Occipital lobe (tissue), 2 donors: ENCODE results near the gene MTCH2. TPM values are rescaled to one million over a fixed set of nuclear protein-coding genes. Genes with fewer than 3 reads are reported as not detected.

Experiments used
- DNase-seq: peaks from one replicate; lab custom pipeline; 2025; lab: John Stamatoyannopoulos, UW
- total RNA-seq: library from RNA; depleted of rRNA; stranded (reverse); fragments of >200 nt; gene quantifications from one replicate; pipeline ENCODE4 v1.2.3, GENCODE V29; 2014

The MTCH2 gene
- total RNA-seq, 1 donor from 2014 or later: 89.2 TPM

DNA sequence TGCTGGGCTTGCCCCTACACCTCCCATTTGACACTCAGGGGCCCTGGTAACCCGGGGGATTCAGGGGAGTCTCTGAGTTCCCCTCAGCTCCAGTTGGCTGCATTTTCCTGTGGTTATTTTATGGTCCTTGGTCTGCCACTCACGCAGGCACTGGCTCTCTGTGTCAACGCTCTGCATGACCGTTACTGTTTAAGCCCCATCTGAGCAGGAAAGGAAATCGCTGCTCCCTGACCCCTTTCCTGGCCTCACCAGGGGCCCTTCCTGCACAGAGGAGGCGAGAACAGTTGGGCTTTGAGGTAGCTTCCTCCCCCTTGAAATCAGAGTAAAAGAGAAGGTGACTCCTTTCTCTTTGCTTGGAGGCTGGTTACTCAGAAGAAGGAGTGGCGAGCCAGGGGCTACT, 50.6 kb downstream of the MTCH2 start:
- DNase-seq: no peak

DNA sequence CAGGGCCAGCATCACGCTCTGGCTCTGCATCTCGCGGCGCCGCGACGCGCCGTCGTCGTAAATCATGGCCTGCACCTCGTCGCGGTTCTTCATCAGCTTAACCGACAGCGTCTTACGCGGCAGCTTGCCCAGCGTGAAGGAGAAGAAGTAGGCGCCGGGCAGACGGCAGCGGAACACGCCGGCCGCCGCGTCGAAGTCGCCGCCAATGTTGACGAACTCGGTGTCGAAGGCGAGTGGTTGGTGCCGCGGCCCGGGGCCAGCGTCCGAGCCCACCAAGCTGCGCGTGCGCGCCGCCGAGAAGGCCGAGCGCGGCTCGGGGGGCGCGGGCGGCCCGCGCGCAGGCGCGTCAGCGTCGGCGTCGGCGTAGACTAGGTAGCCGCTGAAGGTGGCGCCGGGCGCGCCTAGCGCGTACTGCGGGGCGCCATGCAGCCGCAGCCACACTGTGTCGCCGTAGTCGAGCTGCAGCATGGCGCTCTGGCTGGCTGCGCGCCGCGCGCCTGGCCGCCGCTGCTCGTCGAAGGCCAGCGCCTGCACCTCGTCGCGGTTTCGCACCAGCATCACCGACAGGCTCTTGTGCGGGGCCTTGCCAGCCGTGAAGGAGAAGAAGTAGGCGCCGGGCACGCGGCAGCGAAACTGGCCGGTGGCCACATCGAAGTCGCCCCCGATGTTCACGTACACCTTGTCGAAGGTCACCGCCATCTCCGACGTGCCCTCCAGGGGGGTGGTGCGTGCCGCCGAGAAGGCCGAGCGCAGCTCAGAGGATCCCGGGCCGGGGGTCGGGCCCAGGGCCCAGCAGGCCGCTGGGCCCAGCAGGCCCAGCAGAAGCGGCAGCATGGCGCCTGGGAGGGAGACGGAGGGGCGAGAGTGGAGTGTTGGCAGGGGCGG, 52.1 kb downstream of the MTCH2 start:
- DNase-seq: no peak

DNA sequence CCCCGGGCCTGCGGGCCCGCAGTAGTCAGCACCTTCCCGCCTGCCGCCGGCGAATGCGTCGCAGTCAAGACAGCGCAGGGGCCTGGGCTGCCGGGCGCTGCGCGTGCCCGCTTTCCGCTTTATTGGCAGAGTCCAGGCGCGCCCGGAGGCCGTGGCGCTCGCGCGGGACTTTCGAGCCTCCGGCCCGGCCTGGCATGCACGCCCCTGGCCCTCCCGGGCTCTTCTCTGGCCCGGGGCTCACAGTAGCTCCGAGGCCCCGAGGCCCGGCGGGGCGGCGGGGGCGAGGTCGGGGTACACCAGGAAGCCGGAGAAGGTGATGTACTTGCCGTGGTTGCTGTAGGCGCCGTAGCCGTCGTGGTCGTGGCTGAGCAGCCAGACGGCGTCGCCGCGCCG, 52.8 kb downstream of the MTCH2 start:
- no peak for DNase-seq

DNA sequence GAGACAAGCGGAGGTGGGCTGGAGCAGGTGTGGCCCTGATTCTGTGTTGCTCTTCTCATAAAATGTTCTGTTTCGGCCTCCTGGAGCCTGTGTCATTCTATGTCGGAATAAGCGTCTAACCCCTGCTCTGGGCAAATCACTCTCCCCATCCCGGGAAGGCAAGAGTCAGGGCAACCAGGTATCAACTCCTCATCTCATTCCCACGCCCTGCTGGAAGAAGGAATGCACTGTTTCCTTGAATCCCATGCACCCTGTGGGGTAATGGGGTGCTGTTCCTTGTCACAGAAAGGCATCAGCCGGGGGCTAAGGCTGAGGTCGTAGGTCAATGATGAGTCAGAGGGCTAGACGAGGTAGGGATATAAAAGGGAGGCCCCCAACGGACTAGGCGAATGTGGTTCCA, 53.2 kb downstream of the MTCH2 start:
- DNase-seq: no peak

DNA sequence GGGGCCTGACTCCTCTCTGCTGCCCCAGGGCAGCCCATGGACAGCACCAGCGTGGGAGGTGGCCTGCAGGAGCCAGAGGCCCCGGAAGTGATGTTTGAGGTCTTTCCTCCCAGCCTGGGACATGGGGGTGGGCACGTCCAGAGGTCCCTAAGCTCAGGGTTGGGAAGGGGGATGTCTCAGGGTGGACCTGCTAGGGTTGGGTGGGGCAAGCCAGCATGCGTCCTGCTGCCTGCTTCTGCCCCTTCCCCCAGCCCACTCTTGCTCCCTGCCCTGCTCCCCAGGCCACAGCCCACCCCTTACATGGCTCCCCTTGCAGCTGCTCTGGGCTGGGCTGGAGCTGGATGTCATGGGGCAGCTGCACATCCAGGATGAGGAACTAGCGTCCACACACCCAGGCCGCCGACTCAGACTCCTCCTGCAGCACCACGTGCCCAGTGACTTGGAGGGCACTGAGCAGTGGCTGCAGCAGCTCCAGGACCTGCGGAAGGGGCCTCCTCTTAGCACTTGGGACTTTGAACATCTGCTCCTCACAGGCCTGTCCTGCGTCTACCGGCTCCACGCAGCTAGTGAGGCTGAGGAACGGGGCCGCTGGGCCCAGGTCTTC, 54.5 kb downstream of the MTCH2 start:
- no peak for DNase-seq

DNA sequence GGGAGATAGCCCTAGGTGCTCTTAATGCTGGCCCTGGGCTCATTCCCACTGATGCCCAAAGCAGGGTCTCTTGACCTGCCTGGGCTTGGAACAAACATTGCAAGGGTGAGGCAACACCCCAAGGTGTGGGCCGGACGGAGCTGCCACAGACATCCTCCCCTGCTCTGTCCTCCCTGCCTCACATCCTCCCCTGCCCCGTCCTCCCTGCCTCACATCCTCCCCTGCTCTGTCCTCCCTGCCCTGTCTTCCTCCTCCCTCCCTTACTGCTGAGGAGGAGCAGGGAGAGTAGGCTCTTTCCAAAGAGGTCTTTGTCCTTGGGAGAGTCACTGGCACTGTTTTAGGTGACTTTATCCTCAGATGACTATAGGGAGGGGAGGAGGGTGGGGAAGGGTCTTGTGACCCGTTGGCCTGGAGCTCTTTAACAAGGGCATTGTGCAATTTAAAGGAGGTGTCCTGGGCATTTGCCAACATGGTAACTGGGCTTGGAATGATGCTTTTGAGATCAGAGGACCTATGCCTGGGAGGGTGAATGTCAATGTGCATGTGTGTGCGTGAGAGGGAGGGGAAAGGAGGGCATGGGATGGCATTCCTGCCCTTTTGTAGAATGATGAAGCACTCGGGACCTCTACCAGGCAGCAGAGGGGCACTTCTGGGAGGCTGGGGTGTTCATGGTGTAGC, 55.2 kb downstream of the MTCH2 start:
- DNase-seq: no peak

DNA sequence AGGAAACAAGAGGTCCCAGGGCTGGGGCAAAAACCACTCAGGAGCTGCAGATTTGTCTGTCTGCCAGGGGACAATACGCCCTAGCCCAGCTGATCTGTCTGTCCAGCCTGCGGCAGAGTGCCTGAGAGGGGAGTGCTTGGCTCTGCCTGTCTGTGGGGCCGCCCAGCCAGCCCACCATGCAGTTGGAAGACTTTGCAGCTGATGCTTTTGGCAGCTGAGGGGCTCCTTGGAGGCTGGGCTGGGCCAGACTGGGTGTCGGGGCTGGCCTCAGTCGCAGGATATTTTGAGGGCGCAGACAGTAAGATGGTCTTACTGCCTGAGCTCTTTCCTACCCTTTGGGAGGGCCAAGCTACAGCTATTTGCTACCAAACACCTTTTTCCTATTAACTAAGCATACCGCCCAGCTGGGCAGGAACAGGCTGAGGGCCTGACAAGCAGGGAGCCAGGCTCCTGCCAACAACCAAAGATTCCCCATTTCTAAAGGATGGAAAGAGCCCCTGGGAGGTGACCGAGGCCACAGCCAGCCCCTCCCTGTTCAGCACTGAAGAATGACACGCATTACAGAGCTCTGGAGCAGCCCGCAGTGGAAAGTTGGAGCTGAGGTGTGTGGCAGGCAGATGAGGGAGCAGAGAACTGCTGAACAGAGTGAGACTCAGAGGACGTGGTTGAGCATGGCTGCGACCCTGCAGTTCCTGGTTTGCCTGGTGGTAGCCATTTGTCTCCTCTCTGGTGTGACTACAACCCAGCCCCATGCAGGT, 56.1 kb downstream of the MTCH2 start, which contains the start of gene FAM180B:
Gene FAM180B (plus strand): TSS at position 581 of the 758 bp plus-strand sequence. CDS start 91 bp downstream, at position 672.
- DNase-seq: no peak

DNA sequence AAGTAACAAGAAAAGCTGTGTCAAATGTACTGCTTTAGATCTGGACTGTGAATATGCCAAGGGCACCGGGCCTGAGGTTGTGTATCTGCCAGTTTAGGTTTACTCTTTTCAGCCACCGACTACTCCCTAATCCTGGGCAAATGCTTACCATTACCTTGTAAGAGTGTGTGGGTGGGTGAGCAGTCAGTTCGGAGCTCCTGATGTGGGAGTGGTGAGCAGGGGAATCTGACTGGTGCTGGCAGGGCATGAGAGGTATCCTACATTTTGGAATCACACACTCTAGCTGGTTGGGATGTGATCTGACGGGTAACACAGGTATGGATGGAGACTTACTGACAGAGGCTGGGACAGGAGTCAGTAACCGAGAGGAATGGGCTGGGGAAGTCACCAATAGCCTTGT, 58.5 kb downstream of the MTCH2 start:
- DNase-seq: no peak

DNA sequence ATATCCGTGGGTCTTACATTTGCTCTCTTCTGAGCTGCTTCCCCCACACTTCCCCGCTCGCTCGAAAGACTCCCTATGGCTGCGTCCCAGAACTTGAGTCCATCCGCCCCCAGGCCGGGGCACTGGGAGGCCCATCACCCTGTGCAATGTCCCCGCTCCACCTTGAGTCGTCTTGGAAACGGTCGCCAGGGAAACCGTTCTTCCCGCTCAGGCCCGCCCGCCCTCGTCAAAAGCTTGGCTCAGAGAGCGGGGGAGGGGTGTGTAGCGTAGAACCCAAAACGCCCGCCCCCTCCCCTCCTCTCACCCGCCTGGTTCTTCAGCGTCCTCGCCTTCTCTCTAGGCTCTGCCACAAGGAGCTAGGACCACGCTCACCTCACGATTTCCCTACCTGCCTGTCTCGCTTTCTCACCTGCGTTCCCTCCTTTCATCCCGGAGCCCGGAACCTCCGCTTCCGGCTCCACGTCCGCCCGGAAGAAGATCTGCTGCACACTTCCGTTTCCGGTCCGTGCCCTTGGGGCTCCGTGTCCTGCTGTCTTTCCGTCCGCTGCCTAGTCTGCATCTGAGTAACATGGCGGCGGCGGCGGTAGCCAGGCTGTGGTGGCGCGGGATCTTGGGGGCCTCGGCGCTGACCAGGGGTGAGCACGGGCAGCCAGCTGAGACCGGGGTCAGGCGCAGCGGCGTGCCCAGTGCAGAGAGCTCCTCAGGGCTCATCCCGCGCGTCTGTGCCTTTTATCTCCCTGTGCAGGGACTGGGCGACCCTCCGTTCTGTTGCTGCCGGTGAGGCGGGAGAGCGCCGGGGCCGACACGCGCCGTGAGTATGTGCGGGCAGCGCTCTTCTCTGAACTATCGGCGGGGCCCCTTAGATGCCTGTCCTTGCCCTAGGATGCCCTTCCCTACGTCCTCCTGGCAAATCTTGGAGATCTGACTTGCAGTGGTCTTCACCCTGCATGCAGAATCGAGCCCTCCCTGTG, 63.5 kb downstream of the MTCH2 start, which contains the start of the genes KBTBD4 and NDUFS3:
Gene KBTBD4 (minus strand): TSS at position 447 of the 971 bp plus-strand sequence. CDS start 19 bp downstream, at position 428.
Gene NDUFS3 (plus strand): TSS at position 551 of the 971 bp plus-strand sequence. CDS start 18 bp downstream, at position 569.
- peak; percentile 91 for DNase-seq

DNA sequence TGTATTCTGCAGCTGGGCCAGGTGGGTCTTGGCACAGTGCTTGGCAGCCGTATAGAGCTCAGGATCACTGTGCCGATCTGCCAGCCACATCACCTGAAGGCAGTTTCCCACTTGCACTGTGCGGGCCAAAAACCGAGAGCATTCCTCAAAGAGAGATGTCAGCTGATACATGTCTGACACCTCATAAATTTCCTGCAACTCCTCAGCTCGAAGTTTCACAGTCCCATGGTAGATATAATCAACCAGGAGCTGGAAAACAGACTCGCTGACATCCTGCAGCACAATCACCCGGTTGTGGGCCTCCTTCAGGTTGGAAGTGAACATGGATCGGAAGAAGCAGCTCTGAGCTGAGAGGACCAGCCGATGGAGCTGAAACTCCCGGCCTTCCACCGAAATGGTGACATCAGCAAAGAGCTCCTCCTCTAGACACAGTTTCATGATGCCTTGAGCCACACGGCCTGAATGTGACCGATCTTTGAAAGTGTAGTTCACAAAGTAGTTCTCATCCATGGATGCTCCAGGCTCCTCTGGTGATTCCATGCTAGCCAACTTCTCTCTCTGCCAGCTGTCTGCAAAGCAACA, 64.8 kb downstream of the MTCH2 start:
- no peak for DNase-seq

DNA sequence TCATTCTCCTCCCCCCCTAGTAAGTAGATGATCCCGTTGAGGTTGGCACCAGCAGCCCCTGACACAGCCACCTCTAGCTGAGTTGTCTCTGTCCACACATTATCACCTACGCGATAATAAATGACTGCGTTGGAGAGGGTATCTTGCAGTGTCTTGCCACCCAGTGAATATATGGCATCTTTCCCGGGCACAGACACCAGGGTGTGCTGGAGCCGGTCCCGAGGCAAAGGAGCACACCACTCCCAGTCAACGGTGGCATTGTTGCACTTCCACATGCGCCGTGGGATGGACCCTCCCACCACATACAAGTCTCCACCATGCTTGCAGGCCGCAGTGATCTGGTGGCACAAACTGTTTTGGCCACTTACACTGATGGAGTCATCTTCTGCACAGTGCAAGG, 69.0 kb downstream of the MTCH2 start:
- DNase-seq: peak; percentile 50

DNA sequence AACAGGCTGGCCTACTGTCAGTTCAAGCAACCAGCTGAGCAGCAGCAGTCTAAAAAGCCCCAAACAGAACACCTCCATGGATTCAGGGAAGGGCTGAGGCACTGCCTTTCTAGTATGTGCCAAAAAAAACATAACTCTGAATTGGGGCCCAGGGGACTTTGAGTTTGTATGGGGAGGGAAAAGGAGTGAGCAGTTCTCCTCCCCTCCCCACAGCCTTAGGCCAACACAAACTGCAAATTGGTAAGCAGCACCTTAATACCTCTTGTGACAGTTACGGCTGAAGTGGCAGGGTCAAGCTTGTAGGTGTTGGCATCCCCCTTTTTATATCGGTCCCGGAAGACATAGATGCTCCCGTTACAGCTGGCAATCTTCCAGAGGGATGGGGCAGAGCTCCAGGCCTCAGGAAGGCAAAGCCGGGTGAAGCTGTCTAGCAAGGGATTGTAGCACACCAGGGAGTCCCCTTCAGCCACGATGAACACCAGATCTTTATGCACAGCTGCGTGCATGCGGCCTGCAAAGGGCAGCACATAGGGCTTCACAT, 69.6 kb downstream of the MTCH2 start:
- DNase-seq: no peak

DNA sequence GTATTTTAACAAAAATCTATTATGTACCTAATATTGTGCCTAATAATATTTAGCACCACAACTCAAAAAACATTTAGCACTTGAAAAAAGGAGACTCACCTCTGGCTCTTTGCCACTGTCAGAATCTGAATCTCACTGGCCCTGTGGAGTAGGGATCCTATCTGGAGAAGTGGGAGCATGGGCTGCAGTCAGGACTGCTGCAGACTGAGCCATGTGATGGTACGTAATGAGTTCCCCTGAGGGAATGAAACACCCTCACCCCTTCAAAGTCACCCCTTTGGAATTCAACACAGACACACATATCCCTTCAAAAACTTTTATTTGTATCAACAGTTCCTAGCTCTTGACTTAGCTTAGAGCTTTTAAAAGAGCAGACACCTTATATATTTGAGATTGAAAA, 70.5 kb downstream of the MTCH2 start:
- DNase-seq: no peak

DNA sequence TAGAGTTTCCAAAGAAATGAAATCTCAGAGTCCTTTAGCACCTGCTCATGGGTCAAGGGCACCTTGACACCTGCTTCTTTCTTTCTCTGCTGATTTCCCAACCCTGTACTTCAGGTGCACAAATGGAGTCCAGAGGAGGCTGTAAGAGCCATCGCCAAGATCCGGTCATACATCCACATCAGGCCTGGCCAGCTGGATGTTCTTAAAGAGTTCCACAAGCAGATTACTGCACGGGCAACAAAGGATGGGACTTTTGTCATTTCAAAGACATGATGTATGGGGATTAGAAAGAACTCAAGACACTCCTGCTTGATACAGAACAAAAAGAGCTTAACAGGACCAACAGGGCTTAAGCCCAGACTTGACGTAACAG, 71.0 kb downstream of the MTCH2 start:
- no peak for DNase-seq

DNA sequence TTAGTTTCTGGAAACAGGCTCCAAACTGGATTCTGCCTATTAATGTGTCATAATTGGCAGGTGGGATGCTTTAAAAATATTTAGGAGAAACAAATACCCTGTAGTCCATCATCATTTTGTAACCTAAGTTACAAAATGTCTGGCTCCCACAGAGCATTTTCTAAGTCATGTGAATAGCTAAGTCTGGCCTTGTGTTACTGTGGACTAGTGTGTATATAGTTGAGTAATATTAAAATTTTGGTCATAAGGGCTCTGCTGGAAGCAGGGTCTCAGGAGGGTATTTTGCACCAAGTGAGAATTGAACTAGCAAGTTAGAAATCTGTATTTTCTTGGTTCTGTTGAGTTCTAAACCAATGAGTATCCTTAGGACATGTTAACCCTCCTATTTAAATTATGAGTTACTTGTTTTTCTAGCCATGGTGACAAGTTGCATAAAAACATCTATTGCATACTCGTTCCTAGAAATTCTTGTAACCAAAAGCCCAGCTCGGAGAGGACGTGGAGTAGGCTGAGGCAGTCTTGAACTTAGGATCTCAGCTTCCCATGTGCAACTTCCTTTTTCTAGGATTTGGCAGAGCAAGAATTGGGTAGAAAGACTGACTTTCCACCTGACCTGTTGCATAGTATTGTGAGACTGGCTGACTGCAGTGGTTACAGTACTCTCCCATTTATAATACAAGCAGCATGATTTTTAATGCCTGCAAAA, 71.6 kb downstream of the MTCH2 start:
- DNase-seq: no peak

DNA sequence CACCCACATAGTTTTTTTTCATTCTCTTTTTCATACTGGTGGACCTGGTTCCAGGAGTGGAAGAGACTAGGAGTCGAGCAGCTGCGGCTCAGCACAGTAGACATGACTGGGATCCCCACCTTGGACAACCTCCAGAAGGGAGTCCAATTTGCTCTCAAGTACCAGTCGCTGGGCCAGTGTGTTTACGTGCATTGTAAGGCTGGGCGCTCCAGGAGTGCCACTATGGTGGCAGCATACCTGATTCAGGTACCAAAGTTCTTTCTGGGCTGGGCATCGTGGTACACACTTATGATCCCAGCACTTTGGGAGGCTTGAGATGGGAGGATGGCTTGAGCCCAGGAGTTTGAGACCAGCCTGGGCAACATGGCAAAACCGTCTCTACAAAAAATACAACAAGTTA, 72.7 kb downstream of the MTCH2 start:
- DNase-seq: no peak
